H1 (cell line): ENCODE measurements around the gene MRPL17. TPM values are rescaled to one million over a fixed set of nuclear protein-coding genes. Genes with fewer than 3 reads are reported as not detected.

Experiments
- CTCF ChIA-PET: fragments of 300-600 bp; sonication (Branson Sonifier 250); formaldehyde crosslinking; loops from one replicate; lab custom pipeline; 2021; ENCODE audit not compliant: partially characterized antibody; lab: Charles Lee
- POLR2A ChIA-PET: fragments of 300-600 bp; sonication (Branson Sonifier 250); formaldehyde crosslinking; loops from one replicate; lab custom pipeline; 2021; ENCODE audit warnings: inconsistent platforms; ENCODE audit not compliant: partially characterized antibody; lab: Charles Lee
- DNase-seq, 2 experiments: peaks; one replicate each; pipeline versions ENCODE4 v3.0.0 to v3.0.0-alpha.2; 2010 to 2022; ENCODE audit warnings: low spot score in 2 of 2, low read depth in 1 of 2, mixed read lengths in 1 of 2
- FAIRE-seq: peaks from 2 replicates; lab custom pipeline; 2011; peaks lifted over from hg19 to GRCh38; lab: Jason Lieb, UNC
- H2AFZ ChIP-seq: 2 replicates; pipeline ENCODE4 v1.8.1; 2012; ENCODE audit warnings: low read length, inconsistent platforms
- H2AK5ac ChIP-seq: 2 replicates; pipeline ENCODE4 v1.6.1; 2013; ENCODE audit warnings: low read depth, low read length
- H2BK120ac ChIP-seq: replicated peaks from 2 replicates; pipeline ENCODE3; 2013; ENCODE audit warnings: low read depth, low read length, inconsistent platforms
- H2BK12ac ChIP-seq: 2 replicates; pipeline ENCODE4 v1.6.1; 2013; ENCODE audit warnings: low read depth, low read length
- H2BK15ac ChIP-seq: 2 replicates; pipeline ENCODE4 v1.6.1; 2013; ENCODE audit warnings: low read length
- H2BK20ac ChIP-seq: 2 replicates; pipeline ENCODE4 v1.6.1; 2013; ENCODE audit warnings: low read length
- H2BK5ac ChIP-seq: 2 replicates; pipeline ENCODE4 v1.6.1; 2013; ENCODE audit warnings: low read depth, low read length
- H3K14ac ChIP-seq: 2 replicates; pipeline ENCODE4 v1.6.1; 2013; ENCODE audit warnings: inconsistent platforms; ENCODE audit not compliant: insufficient read length
- H3K18ac ChIP-seq: 2 replicates; pipeline ENCODE4 v1.6.1; 2013; ENCODE audit warnings: low read length; ENCODE audit errors: extremely low read depth
- H3K23ac ChIP-seq: 2 replicates; pipeline ENCODE4 v1.6.1; 2013; ENCODE audit warnings: inconsistent platforms; ENCODE audit not compliant: insufficient read length
- H3K23me2 ChIP-seq: 2 replicates; pipeline ENCODE4 v1.6.1; 2013; ENCODE audit warnings: low read depth, low read length
- H3K27ac ChIP-seq: 2 replicates; pipeline ENCODE4 v1.6.1; 2011; ENCODE audit warnings: low read depth, low read length, inconsistent platforms
- H3K27me3 ChIP-seq, 4 experiments: replicated peaks in 1 of 4; 1 replicate in 1 of 4; 2 replicates in 3 of 4; pipeline versions ENCODE4 v1.6.1 to v1.8.1; 2011 to 2013; ENCODE audit warnings: low read length in 3 of 4, mild to moderate bottlenecking in 3 of 4, inconsistent platforms in 2 of 4, mixed read lengths in 2 of 4, moderate library complexity in 1 of 4; ENCODE audit not compliant: control insufficient read depth in 3 of 4, insufficient read depth in 3 of 4; ENCODE audit errors: extremely low read depth in 1 of 4
- H3K36me3 ChIP-seq, 4 experiments: 2 replicates each; pipeline versions ENCODE4 v1.6.1 to v1.8.1; 2011 to 2013; ENCODE audit warnings: mild to moderate bottlenecking in 4 of 4, low read length in 3 of 4, moderate library complexity in 2 of 4, control low read depth in 1 of 4, inconsistent platforms in 1 of 4; ENCODE audit not compliant: insufficient read depth in 4 of 4, control insufficient read depth in 2 of 4
- H3K4ac ChIP-seq: replicated peaks from 2 replicates; pipeline ENCODE3; 2013; ENCODE audit warnings: low read length, low read depth, mixed read lengths, inconsistent platforms; ENCODE audit not compliant: insufficient read length
- H3K4me1 ChIP-seq, 4 experiments: replicated peaks in 1 of 4; 1 replicate in 1 of 4; 2 replicates in 3 of 4; pipeline versions ENCODE4 v1.6.1 to v1.8.1; 2011 to 2013; ENCODE audit warnings: low read length in 3 of 4, inconsistent platforms in 2 of 4, mixed read lengths in 1 of 4; ENCODE audit not compliant: insufficient read depth in 4 of 4, control insufficient read depth in 3 of 4
- H3K4me2 ChIP-seq, 2 experiments: 2 replicates each; pipeline versions ENCODE4 v1.6.1 to v1.8.1; 2011 to 2013; ENCODE audit warnings: low read depth in 2 of 2, low read length in 2 of 2, control low read depth in 1 of 2, inconsistent platforms in 1 of 2, mild to moderate bottlenecking in 1 of 2; ENCODE audit not compliant: insufficient read depth in 1 of 2
- H3K4me3 ChIP-seq, 4 experiments: fragments of 200-600, 300-600 bp in 1 of 4; sonication (generic), shearing (Covaris generic), sonication (Bioruptor Twin) in 1 of 4; 2 replicates each; pipeline versions ENCODE4 v1.5.1 to v1.8.1; 2011 to 2016; ENCODE audit warnings: low read length in 4 of 4, low read depth in 3 of 4, control low read depth in 2 of 4, inconsistent platforms in 2 of 4, mild to moderate bottlenecking in 2 of 4, mixed read lengths in 1 of 4, moderate library complexity in 1 of 4; ENCODE audit not compliant: insufficient read depth in 2 of 4; ENCODE audit errors: extremely low read depth in 1 of 4
- H3K56ac ChIP-seq: replicated peaks from 2 replicates; pipeline ENCODE3; 2013; ENCODE audit warnings: low read depth, mild to moderate bottlenecking, mixed read lengths, low read length, inconsistent platforms; ENCODE audit not compliant: insufficient read length
- H3K79me1 ChIP-seq: 2 replicates; pipeline ENCODE4 v1.6.1; 2013; ENCODE audit warnings: low read depth, low read length, control low read depth
- H3K79me2 ChIP-seq, 2 experiments: 2 replicates each; pipeline versions ENCODE4 v1.6.1 to v1.8.1; 2012 to 2013; ENCODE audit warnings: low read length in 2 of 2, mild to moderate bottlenecking in 2 of 2, inconsistent platforms in 1 of 2; ENCODE audit not compliant: insufficient read depth in 2 of 2, control insufficient read depth in 1 of 2
- H3K9ac ChIP-seq, 4 experiments: replicated peaks in 1 of 4; 1 replicate in 1 of 4; 2 replicates in 3 of 4; pipeline versions ENCODE4 v1.6.1 to v1.8.1; 2011 to 2013; ENCODE audit warnings: low read depth in 3 of 4, low read length in 3 of 4, control low read depth in 2 of 4, mild to moderate bottlenecking in 2 of 4, moderate library complexity in 2 of 4, inconsistent platforms in 1 of 4; ENCODE audit errors: extremely low read depth in 1 of 4
- H3K9me3 ChIP-seq, 2 experiments: 2 replicates each; pipeline versions ENCODE4 v1.6.1 to v1.8.1; 2012 to 2013; ENCODE audit warnings: mild to moderate bottlenecking in 2 of 2, moderate library complexity in 2 of 2, control low read depth in 1 of 2, inconsistent platforms in 1 of 2, low read depth in 1 of 2, low read length in 1 of 2, mixed read lengths in 1 of 2; ENCODE audit not compliant: insufficient read depth in 2 of 2
- H4K20me1 ChIP-seq, 2 experiments: replicated peaks in 1 of 2; 2 replicates each; pipeline versions ENCODE3 to v1.8.1; 2011 to 2013; ENCODE audit warnings: inconsistent platforms in 2 of 2, low read length in 2 of 2, mild to moderate bottlenecking in 1 of 2; ENCODE audit not compliant: insufficient read depth in 2 of 2, control insufficient read depth in 1 of 2
- H4K5ac ChIP-seq: 2 replicates; pipeline ENCODE4 v1.6.1; 2013; ENCODE audit warnings: low read length, low read depth, mixed read lengths, inconsistent platforms; ENCODE audit not compliant: insufficient read length
- H4K8ac ChIP-seq: 2 replicates; pipeline ENCODE4 v1.8.0; 2013; ENCODE audit warnings: mild to moderate bottlenecking, moderate library complexity, low read length, inconsistent platforms; ENCODE audit not compliant: insufficient read depth; ENCODE audit errors: extremely low read depth
- H4K91ac ChIP-seq: replicated peaks from 2 replicates; pipeline ENCODE3; 2013; ENCODE audit warnings: low read length, mixed read lengths, inconsistent platforms; ENCODE audit not compliant: insufficient read length
- CREB1 ChIP-seq: IDR thresholded peaks from 2 replicates; pipeline ENCODE4 v1.6.1; 2012; ENCODE audit warnings: inconsistent platforms
- E2F6 ChIP-seq: IDR thresholded peaks from 2 replicates; pipeline ENCODE4 v1.6.1; 2012; ENCODE audit warnings: inconsistent platforms
- EZH2 ChIP-seq: fragments of 200-600 bp; sonication (generic); IDR thresholded peaks from 2 replicates; pipeline ENCODE4 v1.7.1; 2012; ENCODE audit warnings: low read depth, mild to moderate bottlenecking, moderate library complexity, low read length, inconsistent platforms; ENCODE audit not compliant: severe bottlenecking
- HDAC6 ChIP-seq: IDR thresholded peaks from one replicate; pipeline ENCODE4 v1.7.1; 2012; ENCODE audit warnings: low read depth, mild to moderate bottlenecking, inconsistent platforms, low read length, moderate library complexity
- JUND ChIP-seq: IDR thresholded peaks from 2 replicates; pipeline ENCODE4 v1.6.1; 2011; ENCODE audit warnings: mild to moderate bottlenecking, improper control_type of control experiment, low read length
- NANOG ChIP-seq: IDR thresholded peaks from 2 replicates; pipeline ENCODE4 v1.6.1; 2011; ENCODE audit warnings: low read length, low read depth, mild to moderate bottlenecking, inconsistent platforms; ENCODE audit not compliant: insufficient read depth, poor library complexity, severe bottlenecking
- NRF1 ChIP-seq: IDR thresholded peaks from 2 replicates; pipeline ENCODE4 v1.6.1; 2011; ENCODE audit warnings: mild to moderate bottlenecking, low read depth, low read length, improper control_type of control experiment
- PHF8 ChIP-seq: fragments of 200-600 bp; sonication (generic); conservative IDR thresholded peaks from 2 replicates; pipeline ENCODE4 v1.7.1; 2012; ENCODE audit warnings: low read depth, mild to moderate bottlenecking, inconsistent platforms, low read length, moderate library complexity
- POLR2A ChIP-seq, 2 experiments: IDR thresholded peaks; 1 replicate in 1 of 2; 2 replicates in 1 of 2; pipeline ENCODE4 v1.6.1; 2011; ENCODE audit warnings: low read depth in 2 of 2, low read length in 2 of 2, mild to moderate bottlenecking in 2 of 2; ENCODE audit errors: control extremely low read depth in 1 of 2
- RBBP5 ChIP-seq: IDR thresholded peaks from 2 replicates; pipeline ENCODE4 v1.7.1; 2012; ENCODE audit warnings: low read depth, mild to moderate bottlenecking, inconsistent platforms, low read length, moderate library complexity, borderline replicate concordance
- SIRT6 ChIP-seq: IDR thresholded peaks from one replicate; pipeline ENCODE4 v1.7.1; 2012; ENCODE audit warnings: low read length, inconsistent platforms
- TBP ChIP-seq: IDR thresholded peaks from 2 replicates; pipeline ENCODE4 v1.6.1; 2011; ENCODE audit warnings: low read depth, low read length, improper control_type of control experiment
- TEAD4 ChIP-seq: IDR thresholded peaks from 2 replicates; pipeline ENCODE4 v1.6.1; 2012; ENCODE audit warnings: low read depth, low read length, inconsistent platforms, mixed read lengths
- WGBS, 2 experiments: shearing (Covaris generic) in 1 of 2; methylation state at CpG; one replicate each; pipeline versions ENCODE4 v1.1.6 to v1.1.7; 2013 to 2015; ENCODE audit warnings: low lambda C conversion rate in 2 of 2, mixed read lengths in 2 of 2, inconsistent platforms in 1 of 2, low coverage in 1 of 2, missing lambda C conversion rate in 1 of 2; ENCODE audit not compliant: insufficient replicate concordance in 2 of 2, insufficient coverage in 1 of 2, insufficient read length in 1 of 2; ENCODE audit errors: extremely low coverage in 1 of 2, missing lambda C conversion rate in 1 of 2; 5-methylcytosine and 5-hydroxymethylcytosine counted together
- polyA plus RNA-seq, 7 experiments: library from polyadenylated mRNA; depleted of rRNA in 3 of 7; stranded (reverse) in 5 of 7; unstranded in 2 of 7; fragments of >200 nt in 5 of 7; fragments of 200-250 nt in 2 of 7; gene quantifications; 1 replicate in 5 of 7; 2 replicates in 1 of 7; 4 replicates in 1 of 7; pipeline versions ENCODE4 v1.2.1 to v1.2.3, GENCODE V29; 2011 to 2013; ENCODE audit warnings: missing spikeins in 2 of 7, mixed read lengths in 2 of 7
- total RNA-seq: library from RNA; stranded (reverse); fragmentation: NEBNext Ultra II Directional; extraction: Animal tissue kit (Norgen Biotek cat#: 25700); gene quantifications from 2 replicates; pipeline ENCODE4 v1.2.1, GENCODE V29; 2021

MRPL17 gene
- total and polyA plus RNA-seq, 2 of the 8 experiments (the other 6 are each of a cell fraction or from before 2014, with no cell fraction given), result 55.7 to 70.5 TPM

- no peak overlapping the region for H3K4me3 ChIP-seq
- H2BK5ac ChIP-seq, result no peak overlapping the region
- no peak overlapping the region for H3K56ac ChIP-seq
- H3K36me3 ChIP-seq, result no peaks in the 10 kb centered on the region
- DNase-seq (no peak), FAIRE-seq (no peak)
- no peaks in the 10 kb centered on the region for H3K27me3 ChIP-seq
- H3K4me2 ChIP-seq, result no peak overlapping the region
- H2BK20ac ChIP-seq, result no peak overlapping the region
- ChIA-PET CTCF (interaction anchor here (1.1 to 1.9 kb wide), 6 partner anchors 9 to 197 kb away, joined by 3 to 14 read pairs (median 4); no protein-coding TSS in a partner anchor), POLR2A (no interaction called here)
- no peak overlapping the region for H2BK15ac ChIP-seq
- 84% methylated on average over 6 of the region's 6 CpGs; no CpG with 5 or more reads in 1 of the 2 experiments for WGBS, 2 experiments
- TF ChIP-seq CREB1 (no peak), E2F6 (no peak), TBP (no peak), EZH2 (no peak), NANOG (no peak), SIRT6 (no peak), NRF1 (no peak), TEAD4 (no peak), HDAC6 (no peak), POLR2A (IDR thresholded peaks at IDR 0.05; ENCODE audit: control extremely low read depth in 1 of 2, low read depth in 2 of 2, low read length in 2 of 2) (no peak), RBBP5 (no peak), PHF8 (no peak), JUND (no peak)
- H3K4ac ChIP-seq, result no peak overlapping the region
- no peak overlapping the region for H2AK5ac ChIP-seq
- H3K23ac ChIP-seq, result no peak overlapping the region
- no peak overlapping the region for H4K91ac ChIP-seq
- no peak overlapping the region for H3K27ac ChIP-seq
- no peaks in the 10 kb centered on the region for H4K20me1 ChIP-seq
- peak overlapping the region; percentile 71 for H2AFZ ChIP-seq
- no peak overlapping the region for H3K14ac ChIP-seq
- H3K4me1 ChIP-seq, result no peaks in the 10 kb centered on the region
- no peak overlapping the region for H4K8ac ChIP-seq
- no peak overlapping the region for H3K18ac ChIP-seq
- H2BK120ac ChIP-seq, result no peak overlapping the region
- no peak overlapping the region for H3K9ac ChIP-seq
- no peaks in the 10 kb centered on the region; the same call in 1 of the 2 replicates for H3K23me2 ChIP-seq
- H2BK12ac ChIP-seq, result no peak overlapping the region
- H4K5ac ChIP-seq, result no peak overlapping the region
- H3K79me2 ChIP-seq, result no peaks in the 10 kb centered on the region
- 0 out of 4 replicates have a peak, but pooled peaks cover 0 to under 1% of the 10 kb centered on the region in 2 experiments for H3K9me3 ChIP-seq
- no peaks in the 10 kb centered on the region for H3K79me1 ChIP-seq
Observed at GRCh38 chr11:6727971-6728760, 45.0 kb upstream of the MRPL17 start.
